HCT116 (cell line): Measurements from ENCODE around the gene TSHZ1. TPM values are rescaled to one million over a fixed set of nuclear protein-coding genes. Genes with fewer than 3 reads are reported as not detected.

Experiments
- ATAC-seq: fragments of 200-7000 bp; cut with Tn5 transposase; 2 replicates; pipeline ENCODE4 v1.9.1; 2020; ENCODE audit warnings: mild to moderate bottlenecking, moderate library complexity
- BruUV-seq: library from RNA; stranded (reverse); fragments of 400-500 nt; replicated peaks from 2 replicates; lab custom pipeline; 2021; lab: Mats Ljungman, UMichigan
- CTCF ChIA-PET: fragments of 300-600 bp; sonication (Branson Sonifier 250); formaldehyde crosslinking; loops from one replicate; lab custom pipeline; 2021; ENCODE audit warnings: antibody characterized with exemption; lab: Charles Lee
- POLR2A ChIA-PET: fragments of 300-600, 350-600 bp; sonication (Branson Sonifier 250); formaldehyde crosslinking; loops from one replicate; lab custom pipeline; 2021; ENCODE audit warnings: antibody characterized with exemption; lab: Charles Lee
- RAD21 ChIA-PET, 2 experiments: fragments of 300-600 bp; sonication (Branson Sonifier 250); formaldehyde crosslinking; loops; one replicate each; lab custom pipeline; 2023; ENCODE audit warnings: low total read pairs in 2 of 2; ENCODE audit not compliant: uncharacterized antibody in 2 of 2, unreplicated experiment in 2 of 2, low non-redundant PET in 1 of 2; lab: Charles Lee
- DNase-seq: peaks from one replicate; pipeline ENCODE4 v3.0.0-alpha.2; 2010; ENCODE audit warnings: low read depth, low spot score
- H2AFZ ChIP-seq: fragments of 200-600 bp; shearing (Covaris generic), sonication (generic); 2 replicates; pipeline ENCODE4 v1.6.1; 2017; ENCODE audit warnings: low read depth, mixed run types, mixed read lengths, antibody characterized with exemption, low read length; ENCODE audit not compliant: poor library complexity, severe bottlenecking
- H3K27ac ChIP-seq: 2 replicates; pipeline ENCODE4 v1.5.1; 2012; ENCODE audit warnings: low read depth, low read length
- H3K27me3 ChIP-seq: fragments of 200-600 bp; sonication (generic); 2 replicates; pipeline ENCODE4 v1.6.1; 2016; ENCODE audit warnings: mixed run types, low read length, mixed read lengths; ENCODE audit not compliant: insufficient read depth
- H3K36me3 ChIP-seq, 2 experiments: fragments of 200-500 bp in 1 of 2; fragments of 200-600 bp in 1 of 2; sonication (Bioruptor generic) in 1 of 2; sonication (generic) in 1 of 2; 2 replicates each; pipeline versions ENCODE4 v1.5.1 to v1.6.1; 2014 to 2016; ENCODE audit warnings: low read length in 2 of 2, inconsistent platforms in 1 of 2, mixed read lengths in 1 of 2, mixed run types in 1 of 2; ENCODE audit not compliant: insufficient read depth in 2 of 2, control insufficient read depth in 1 of 2
- H3K4me1 ChIP-seq, 2 experiments: fragments of 200-600 bp in 1 of 2; sonication (generic) in 1 of 2; 2 replicates each; pipeline versions ENCODE4 v1.5.1 to v1.6.1; 2012 to 2017; ENCODE audit warnings: low read length in 2 of 2, inconsistent platforms in 1 of 2, mild to moderate bottlenecking in 1 of 2, mixed read lengths in 1 of 2, mixed run types in 1 of 2, moderate library complexity in 1 of 2; ENCODE audit not compliant: insufficient read depth in 2 of 2, control insufficient read depth in 1 of 2
- H3K4me2 ChIP-seq: fragments of 200-600 bp; sonication (generic); 2 replicates; pipeline ENCODE4 v1.6.1; 2017; ENCODE audit warnings: mixed run types, low read length, mixed read lengths
- H3K4me3 ChIP-seq, 2 experiments: fragments of 200-600 bp in 1 of 2; sonication (generic) in 1 of 2; replicated peaks in 1 of 2; 2 replicates each; pipeline ENCODE4 v1.5.1; 2011 to 2016; ENCODE audit warnings: low read length in 2 of 2, control low read depth in 1 of 2, low read depth in 1 of 2, mild to moderate bottlenecking in 1 of 2, mixed read lengths in 1 of 2, mixed run types in 1 of 2
- H3K79me2 ChIP-seq: fragments of 200-600 bp; sonication (generic); 2 replicates; pipeline ENCODE4 v1.6.1; 2017; ENCODE audit warnings: mild to moderate bottlenecking, mixed run types, low read length, moderate library complexity, mixed read lengths; ENCODE audit not compliant: insufficient read depth
- H3K9ac ChIP-seq: fragments of 200-600 bp; sonication (generic); 2 replicates; pipeline ENCODE4 v1.6.1; 2016; ENCODE audit warnings: low read length, mixed read lengths
- H3K9me2 ChIP-seq: fragments of 200-600 bp; sonication (generic), shearing (Covaris generic); 2 replicates; pipeline ENCODE4 v1.6.1; 2017; ENCODE audit warnings: mixed run types, mild to moderate bottlenecking, moderate library complexity; ENCODE audit not compliant: insufficient read depth
- H3K9me3 ChIP-seq, 2 experiments: fragments of 200-500 bp in 1 of 2; fragments of 200-600 bp in 1 of 2; sonication (Bioruptor generic) in 1 of 2; sonication (generic) in 1 of 2; 2 replicates each; pipeline ENCODE4 v1.6.1; 2014 to 2017; ENCODE audit warnings: low read length in 2 of 2, mixed read lengths in 2 of 2, inconsistent platforms in 1 of 2, low read depth in 1 of 2, mild to moderate bottlenecking in 1 of 2, mixed run types in 1 of 2, moderate library complexity in 1 of 2; ENCODE audit not compliant: control insufficient read depth in 1 of 2, insufficient read depth in 1 of 2
- H4K20me1 ChIP-seq: fragments of 200-600 bp; sonication (generic), shearing (Covaris generic); 2 replicates; pipeline ENCODE4 v1.6.1; 2017; ENCODE audit warnings: mixed run types, mild to moderate bottlenecking, moderate library complexity; ENCODE audit not compliant: insufficient read depth
- ATF3 ChIP-seq: IDR thresholded peaks from 2 replicates; pipeline ENCODE4 v1.6.1; 2012
- CBX3 ChIP-seq: IDR thresholded peaks from 2 replicates; pipeline ENCODE4 v1.6.1; 2012; ENCODE audit warnings: low read depth
- CEBPB ChIP-seq: IDR thresholded peaks from 2 replicates; pipeline ENCODE4 v1.6.1; 2012; ENCODE audit warnings: low read depth
- CTCF ChIP-seq, 3 experiments: fragments of 200-600 bp in 1 of 3; sonication (generic) in 1 of 3; IDR thresholded peaks in 2 of 3; conservative IDR thresholded peaks in 1 of 3; 2 replicates each; pipeline ENCODE4 v1.5.1; 2012 to 2017; ENCODE audit warnings: low read depth in 2 of 3, low read length in 2 of 3, antibody characterized with exemption in 1 of 3, borderline replicate concordance in 1 of 3, control low read depth in 1 of 3, mild to moderate bottlenecking in 1 of 3, mixed read lengths in 1 of 3, mixed run types in 1 of 3, moderate library complexity in 1 of 3; ENCODE audit not compliant: insufficient read depth in 1 of 3
- EGR1 ChIP-seq: IDR thresholded peaks from 2 replicates; pipeline ENCODE4 v1.6.1; 2012; ENCODE audit warnings: low read depth
- ELF1 ChIP-seq: IDR thresholded peaks from 2 replicates; pipeline ENCODE4 v1.6.1; 2012; ENCODE audit warnings: low read depth, borderline replicate concordance
- FOSL1 ChIP-seq: IDR thresholded peaks from 2 replicates; pipeline ENCODE4 v1.6.1; 2012; ENCODE audit warnings: low read depth
- JUND ChIP-seq: IDR thresholded peaks from 2 replicates; pipeline ENCODE4 v1.6.1; 2012
- MAX ChIP-seq: IDR thresholded peaks from 2 replicates; pipeline ENCODE4 v1.6.1; 2012
- POLR2A ChIP-seq: IDR thresholded peaks from 2 replicates; pipeline ENCODE4 v1.7.0; 2011; ENCODE audit warnings: borderline replicate concordance; ENCODE audit not compliant: insufficient read depth, insufficient read length; ENCODE audit errors: extremely low read depth
- POLR2AphosphoS5 ChIP-seq: IDR thresholded peaks from 2 replicates; pipeline ENCODE4 v1.6.1; 2011; ENCODE audit warnings: mild to moderate bottlenecking, low read depth, low read length, moderate library complexity
- REST ChIP-seq: IDR thresholded peaks from 2 replicates; pipeline ENCODE4 v1.6.1; 2012; ENCODE audit warnings: low read depth
- SP1 ChIP-seq: IDR thresholded peaks from 2 replicates; pipeline ENCODE4 v1.6.1; 2012; ENCODE audit warnings: low read depth
- SRF ChIP-seq: IDR thresholded peaks from 2 replicates; pipeline ENCODE4 v1.6.1; 2012; ENCODE audit warnings: low read depth
- TCF7L2 ChIP-seq: IDR thresholded peaks from 2 replicates; pipeline ENCODE4 v1.7.0; 2011; ENCODE audit warnings: borderline replicate concordance, inconsistent platforms; ENCODE audit not compliant: insufficient read depth, insufficient read length; ENCODE audit errors: extremely low read depth
- YY1 ChIP-seq: IDR thresholded peaks from 2 replicates; pipeline ENCODE4 v1.6.1; 2011; ENCODE audit warnings: low read length, low read depth, moderate library complexity, mild to moderate bottlenecking; ENCODE audit not compliant: insufficient replicate concordance; ENCODE audit errors: extremely low read depth
- ZBTB33 ChIP-seq: IDR thresholded peaks from 2 replicates; pipeline ENCODE4 v1.6.1; 2011; ENCODE audit warnings: mild to moderate bottlenecking, low read length, moderate library complexity; ENCODE audit not compliant: insufficient replicate concordance; ENCODE audit errors: extremely low read depth
- ZFX ChIP-seq: fragments of 450-650 bp; IDR thresholded peaks from 2 replicates; pipeline ENCODE4 v1.6.1; 2017
- ZNF274 ChIP-seq: fragments of 200-500 bp; sonication (Bioruptor generic); IDR thresholded peaks from 2 replicates; pipeline ENCODE4 v1.6.1; 2014; ENCODE audit warnings: mild to moderate bottlenecking, low read depth, low read length, inconsistent platforms
- intact Hi-C: fragments of 100-400 bp; cut with micrococcal nuclease; formaldehyde crosslinking; loops from 2 replicates; pipeline ENCODE4 v1.10.0; 2022
- total RNA-seq: library from RNA; stranded (reverse); gene quantifications from one replicate; pipeline ENCODE4 v1.2.1, GENCODE V29; 2021; ENCODE audit not compliant: unreplicated experiment

The TSHZ1 gene
- total RNA-seq, 1 experiment from 2014 or later, result 5.7 TPM

GRCh38 chr18:75280427-75281280 lies 70.1 kb downstream of the TSHZ1 start:
- no peaks in the 10 kb centered on the region for H3K79me2 ChIP-seq
- H2AFZ ChIP-seq, result no peak overlapping the region
- TF ChIP-seq JUND (no peak), ZBTB33 (no peak), MAX (no peak), FOSL1 (no peak), CTCF (IDR thresholded peaks at IDR 0.05 in 2 of 3, conservative IDR thresholded peaks at IDR 0.05 in 1 of 3; ENCODE audit: borderline replicate concordance in 1 of 3, insufficient read depth in 1 of 3, low read depth in 2 of 3, low read length in 2 of 3) (no peak), ZNF274 (no peak), SP1 (no peak), SRF (no peak), POLR2AphosphoS5 (no peak), REST (no peak), CEBPB (no peak), POLR2A (no peak), YY1 (no peak), CBX3 (no peak), ZFX (no peak), TCF7L2 (no peak), ELF1 (no peak), ATF3 (no peak), EGR1 (no peak)
- ChIA-PET POLR2A (no interaction called here), CTCF (no interaction called here), RAD21 (no interaction called here)
- no peaks in the 10 kb centered on the region for H3K9me3 ChIP-seq
- H3K27me3 ChIP-seq, result no peaks in the 10 kb centered on the region
- H3K4me2 ChIP-seq, result no peak overlapping the region
- H4K20me1 ChIP-seq, result no peaks in the 10 kb centered on the region
- no peaks in the 10 kb centered on the region for H3K9me2 ChIP-seq
- H3K27ac ChIP-seq, result no peak overlapping the region
- no peak overlapping the region for H3K4me3 ChIP-seq
- intact Hi-C loops, result no loop called here
- DNase-seq, result no peak
- no peak overlapping the region for H3K9ac ChIP-seq
- no peaks in the 10 kb centered on the region for H3K4me1 ChIP-seq
- no TSS peak for BruUV-seq
- ATAC-seq, result no peak
- no peaks in the 10 kb centered on the region for H3K36me3 ChIP-seq
